CD14-positive monocyte (primary cell): Measurements from ENCODE around the gene WNT3. TPM values are rescaled to one million over a fixed set of nuclear protein-coding genes. Genes with fewer than 3 reads are reported as not detected.

Experiments
- DNase-seq, 3 donors: peaks; one replicate each; pipeline ENCODE4 v3.0.0-alpha.2; 2011 to 2022
- H2AFZ ChIP-seq: 2 replicates; pipeline ENCODE4 v1.6.0; 2012; ENCODE audit warnings: mild to moderate bottlenecking, low read depth, low read length, inconsistent platforms; ENCODE audit not compliant: insufficient read depth, poor library complexity, severe bottlenecking
- H3K27ac ChIP-seq, 2 donors: 1 replicate in 1 of 2; 2 replicates in 1 of 2; pipeline ENCODE4 v1.5.1; 2012 to 2013; ENCODE audit warnings: low read length in 2 of 2, control low read depth in 1 of 2, inconsistent platforms in 1 of 2, low read depth in 1 of 2, mild to moderate bottlenecking in 1 of 2
- H3K27me3 ChIP-seq, 2 donors: one replicate each; pipeline versions ENCODE4 v1.6.0 to v1.6.1; 2011 to 2013; ENCODE audit warnings: low read length in 2 of 2; ENCODE audit not compliant: control insufficient read depth in 2 of 2, insufficient read depth in 2 of 2
- H3K36me3 ChIP-seq, 2 donors: replicated peaks in 1 of 2; 1 replicate in 1 of 2; 2 replicates in 1 of 2; pipeline versions ENCODE4 v1.5.1 to v1.6.1; 2012 to 2013; ENCODE audit warnings: low read length in 2 of 2, control low read depth in 1 of 2, inconsistent platforms in 1 of 2, mild to moderate bottlenecking in 1 of 2; ENCODE audit not compliant: insufficient read depth in 2 of 2, control insufficient read depth in 1 of 2
- H3K4me1 ChIP-seq, 2 donors: 1 replicate in 1 of 2; 2 replicates in 1 of 2; pipeline versions ENCODE4 v1.5.1 to v1.6.1; 2012 to 2013; ENCODE audit warnings: low read length in 2 of 2, control low read depth in 1 of 2, inconsistent platforms in 1 of 2, mild to moderate bottlenecking in 1 of 2, moderate library complexity in 1 of 2; ENCODE audit not compliant: insufficient read depth in 2 of 2, control insufficient read depth in 1 of 2
- H3K4me2 ChIP-seq: replicated peaks from 2 replicates; pipeline ENCODE3; 2012; ENCODE audit warnings: low read length, moderate library complexity, mild to moderate bottlenecking; ENCODE audit not compliant: poor library complexity, severe bottlenecking; ENCODE audit errors: extremely low read depth
- H3K4me3 ChIP-seq, 3 experiments: fragments of 200-600 bp in 1 of 3; sonication (generic) in 1 of 3; replicated peaks in 1 of 3; 1 replicate in 2 of 3; 2 replicates in 1 of 3; pipeline ENCODE4 v1.5.1; 2011 to 2013; ENCODE audit warnings: low read length in 3 of 3, mild to moderate bottlenecking in 3 of 3, control low read depth in 2 of 3, low read depth in 2 of 3, inconsistent platforms in 1 of 3, moderate library complexity in 1 of 3
- H3K79me2 ChIP-seq: 2 replicates; pipeline ENCODE4 v1.6.0; 2012; ENCODE audit warnings: mild to moderate bottlenecking, control low read depth, inconsistent platforms, low read length, moderate library complexity; ENCODE audit not compliant: insufficient read depth
- H3K9ac ChIP-seq: 2 replicates; pipeline ENCODE4 v1.6.0; 2017; ENCODE audit warnings: low read length, mild to moderate bottlenecking; ENCODE audit not compliant: insufficient read depth, poor library complexity, severe bottlenecking
- H3K9me3 ChIP-seq, 2 donors: replicated peaks in 1 of 2; 1 replicate in 1 of 2; 2 replicates in 1 of 2; pipeline versions ENCODE4 v1.5.1 to v1.6.1; 2012 to 2013; ENCODE audit warnings: low read length in 2 of 2, control low read depth in 1 of 2; ENCODE audit not compliant: control insufficient read depth in 1 of 2, insufficient read depth in 1 of 2
- H4K20me1 ChIP-seq: 2 replicates; pipeline ENCODE4 v1.6.0; 2012; ENCODE audit warnings: mild to moderate bottlenecking, low read length, control low read depth, moderate library complexity; ENCODE audit not compliant: insufficient read depth
- H3K27ac Mint-ChIP-seq, 7 donors: one replicate each; pipeline ENCODE4 v1.8.0; 2020; ENCODE audit warnings: mild to moderate bottlenecking in 7 of 7, mixed read lengths in 7 of 7, moderate library complexity in 6 of 7, inconsistent platforms in 2 of 7
- H3K27me3 Mint-ChIP-seq, 3 donors: one replicate each; pipeline ENCODE4 v1.8.0; 2021 to 2022; ENCODE audit warnings: low read depth in 3 of 3, mild to moderate bottlenecking in 3 of 3, mixed read lengths in 3 of 3, moderate library complexity in 3 of 3, inconsistent platforms in 1 of 3
- H3K36me3 Mint-ChIP-seq, 2 donors: one replicate each; pipeline ENCODE4 v1.8.0; 2020; ENCODE audit warnings: mixed read lengths in 2 of 2, inconsistent platforms in 1 of 2, mild to moderate bottlenecking in 1 of 2
- H3K4me1 Mint-ChIP-seq: one replicate; pipeline ENCODE4 v1.8.0; 2020; ENCODE audit warnings: mild to moderate bottlenecking, mixed read lengths
- H3K4me3 Mint-ChIP-seq, 2 donors: one replicate each; pipeline ENCODE4 v1.8.0; 2020; ENCODE audit warnings: mild to moderate bottlenecking in 2 of 2, mixed read lengths in 2 of 2, moderate library complexity in 1 of 2
- H3K9me3 Mint-ChIP-seq, 7 donors: one replicate each; pipeline ENCODE4 v1.8.0; 2020 to 2022; ENCODE audit warnings: mixed read lengths in 7 of 7, mild to moderate bottlenecking in 6 of 7, moderate library complexity in 6 of 7, inconsistent platforms in 2 of 7
- CTCF ChIP-seq: fragments of 200-600 bp; IDR thresholded peaks from one replicate; pipeline ENCODE4 v1.8.0; 2022; ENCODE audit warnings: antibody characterized with exemption, mild to moderate bottlenecking
- WGBS: methylation state at CpG from one replicate; pipeline ENCODE4 v1.1.5; 2013; ENCODE audit warnings: missing lambda C conversion rate; ENCODE audit not compliant: insufficient coverage; 5-methylcytosine and 5-hydroxymethylcytosine counted together
- intact Hi-C, 2 donors: fragments of 100-400 bp; cut with micrococcal nuclease; formaldehyde crosslinking; loops; one replicate each; pipeline versions ENCODE4 v1.15.0 to v1.15.1; 2023
- polyA plus RNA-seq, 3 donors: library from polyadenylated mRNA; depleted of rRNA in 1 of 3; unstranded in 2 of 3; stranded (reverse) in 1 of 3; fragments of 300-500 nt in 2 of 3; fragments of >200 nt in 1 of 3; fragmentation: Illumina TruSeq in 2 of 3; gene quantifications; 1 replicate in 2 of 3; 2 replicates in 1 of 3; pipeline ENCODE4 v1.2.3, GENCODE V29; 2012 to 2021

WNT3 gene
- polyA plus RNA-seq, 3 donors, result 0.01 TPM; not detected in 2

- Histone ChIP-seq H3K36me3 (no peaks in the 10 kb centered on the region), H3K27ac (no peak overlapping the region), H4K20me1 (no peaks in the 10 kb centered on the region), H3K9me3 (peaks cover 0 to 23% of the 10 kb centered on the region in 2 donors), H3K4me3 (no peak overlapping the region), H3K4me1 (peaks cover 5 to 6% of the 10 kb centered on the region in 2 donors), H3K9ac (no peak overlapping the region), H3K27me3 (peaks cover 41 to 52% of the 10 kb centered on the region in 2 donors), H3K79me2 (no peaks in the 10 kb centered on the region), H3K4me2 (no peak overlapping the region), H2AFZ (no peak overlapping the region)
- intact Hi-C loops, result no loop called here
- H3K4me3 Mint-ChIP-seq, result peak overlapping the region in 1 of 2 donors; percentile 46
- H3K27me3 Mint-ChIP-seq, result peaks cover 56 to 77% (median 63%) of the 10 kb centered on the region in 3 donors
- no peak for DNase-seq
- TF ChIP-seq CTCF, result no peak
- peaks cover 3 to 21% (median 12%) of the 10 kb centered on the region in 7 donors for H3K9me3 Mint-ChIP-seq
- H3K36me3 Mint-ChIP-seq, result no peaks in the 10 kb centered on the region
- H3K27ac Mint-ChIP-seq, result no peak overlapping the region
- WGBS, result 98% methylated on average over 4 of the region's 6 CpGs
- H3K4me1 Mint-ChIP-seq, result peaks cover 8% of the 10 kb centered on the region
Measured at GRCh38 chr17:46853896-46854444, 35.5 kb upstream of the WNT3 start.

- no peak for DNase-seq
- Mint-ChIP-seq H3K36me3 (no peaks in the 10 kb centered on the region), H3K9me3 (peaks cover 0 to 21% (median 8%) of the 10 kb centered on the region in 7 donors), H3K4me1 (peaks cover 8% of the 10 kb centered on the region), H3K4me3 (peak within 1 kb of the TSS; percentile 34 to 88), H3K27me3 (peaks cover 59 to 83% (median 67%) of the 10 kb centered on the region in 3 donors), H3K27ac (no peak within 1 kb of the TSS)
- H3K9ac ChIP-seq, result no peak within 1 kb of the TSS
- peak within 1 kb of the TSS; percentile 59 for H2AFZ ChIP-seq
- no peaks in the 10 kb centered on the region for H4K20me1 ChIP-seq
- no peak for TF ChIP-seq CTCF
- no peaks in the 10 kb centered on the region for H3K36me3 ChIP-seq
- intact Hi-C loops, result no loop called here
- H3K27ac ChIP-seq, result no peak within 1 kb of the TSS
- no peaks in the 10 kb centered on the region for H3K79me2 ChIP-seq
- peaks cover 0 to 23% of the 10 kb centered on the region in 2 donors for H3K9me3 ChIP-seq
- H3K4me2 ChIP-seq, result peak within 1 kb of the TSS; percentile 53
- peaks cover 5 to 6% of the 10 kb centered on the region in 2 donors for H3K4me1 ChIP-seq
- WGBS, result 2% methylated on average over 49 of the region's 75 CpGs
- peaks cover 47 to 68% of the 10 kb centered on the region in 2 donors for H3K27me3 ChIP-seq
- H3K4me3 ChIP-seq, result peak within 1 kb of the TSS in 1 of 3 experiments; percentile 25
Measured at GRCh38 chr17:46851029-46851741, 32.7 kb upstream of the WNT3 start, which contains the start of gene WNT9B. Gene WNT9B, plus strand, starts transcription at chr17:46851583. Its CDS starts 56 bp downstream, at chr17:46851639.
